Astrocyte of the cerebellum (primary cell): ENCODE measurements around the gene LGMN.
A peak's percentile ranks its signal among the peaks of the same experiment; 100 is the strongest.

Experiments
- DNase-seq: peaks from one replicate; pipeline ENCODE4 v3.0.0-alpha.2; 2011; ENCODE audit warnings: low read depth
- H3K4me3 ChIP-seq: 2 replicates; pipeline ENCODE4 v1.5.1; 2011; ENCODE audit warnings: mild to moderate bottlenecking, low read depth, low read length, moderate library complexity
- in situ Hi-C: cut with HindIII; loops from 2 replicates; pipeline ENCODE4 v1.10.0; 2017; ENCODE audit warnings: low sequenced_read_pairs
- TF ChIP-seq, protein P1 (sequence below): IDR thresholded peaks from 2 replicates; pipeline ENCODE4 v1.5.1; 2012; ENCODE audit warnings: low read length, low read depth, moderate library complexity, mild to moderate bottlenecking; ENCODE audit errors: missing control alignments

LGMN gene

DNA sequence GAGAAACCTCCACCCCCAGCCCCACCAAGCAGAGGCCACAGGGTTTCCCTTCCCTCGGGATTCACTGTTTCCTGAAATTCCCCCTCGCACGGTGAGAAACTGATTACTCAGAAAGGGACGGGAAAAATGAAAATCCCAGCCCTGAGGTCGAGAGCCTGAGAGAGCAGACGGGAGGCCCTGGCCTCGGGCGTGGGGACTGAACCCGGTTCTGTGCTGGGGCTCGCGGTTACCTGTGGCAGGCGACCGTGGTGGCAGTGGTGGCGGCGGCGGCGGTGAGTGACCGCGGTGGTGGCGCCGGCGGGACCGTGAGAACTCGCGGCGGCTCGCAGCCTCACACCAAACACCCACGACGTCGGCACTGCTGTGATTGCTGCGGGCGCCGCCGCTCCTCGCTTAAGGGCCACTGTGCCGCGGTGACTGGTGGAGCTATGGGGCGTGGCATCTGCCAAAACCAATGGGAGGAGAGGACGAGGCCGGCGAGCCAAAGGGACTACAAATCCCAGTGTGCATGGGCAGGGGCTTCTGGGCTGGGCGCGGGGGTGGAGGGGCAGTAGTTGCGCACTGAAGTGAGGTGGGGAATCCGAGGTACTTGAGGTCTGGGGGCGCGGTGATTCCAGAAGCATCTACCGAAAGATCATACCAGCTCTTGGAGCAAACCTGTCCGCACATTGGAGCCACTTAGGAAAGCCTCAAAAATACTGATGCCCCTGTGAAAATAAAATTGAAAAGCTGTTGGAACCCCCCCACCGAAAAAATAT is at the start of gene LGMN:
Gene LGMN, minus strand, starts transcription at position 369 of the 758 bp plus-strand sequence. CDS start 15,841 bp downstream, outside the sequence.
- peak; percentile 78 for DNase-seq
- H3K4me3 ChIP-seq, result peak within 1 kb of the TSS; percentile 77
- in situ Hi-C loops, result no loop called here
- TF ChIP-seq, protein P1, sequence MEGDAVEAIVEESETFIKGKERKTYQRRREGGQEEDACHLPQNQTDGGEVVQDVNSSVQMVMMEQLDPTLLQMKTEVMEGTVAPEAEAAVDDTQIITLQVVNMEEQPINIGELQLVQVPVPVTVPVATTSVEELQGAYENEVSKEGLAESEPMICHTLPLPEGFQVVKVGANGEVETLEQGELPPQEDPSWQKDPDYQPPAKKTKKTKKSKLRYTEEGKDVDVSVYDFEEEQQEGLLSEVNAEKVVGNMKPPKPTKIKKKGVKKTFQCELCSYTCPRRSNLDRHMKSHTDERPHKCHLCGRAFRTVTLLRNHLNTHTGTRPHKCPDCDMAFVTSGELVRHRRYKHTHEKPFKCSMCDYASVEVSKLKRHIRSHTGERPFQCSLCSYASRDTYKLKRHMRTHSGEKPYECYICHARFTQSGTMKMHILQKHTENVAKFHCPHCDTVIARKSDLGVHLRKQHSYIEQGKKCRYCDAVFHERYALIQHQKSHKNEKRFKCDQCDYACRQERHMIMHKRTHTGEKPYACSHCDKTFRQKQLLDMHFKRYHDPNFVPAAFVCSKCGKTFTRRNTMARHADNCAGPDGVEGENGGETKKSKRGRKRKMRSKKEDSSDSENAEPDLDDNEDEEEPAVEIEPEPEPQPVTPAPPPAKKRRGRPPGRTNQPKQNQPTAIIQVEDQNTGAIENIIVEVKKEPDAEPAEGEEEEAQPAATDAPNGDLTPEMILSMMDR, result no peak

DNA sequence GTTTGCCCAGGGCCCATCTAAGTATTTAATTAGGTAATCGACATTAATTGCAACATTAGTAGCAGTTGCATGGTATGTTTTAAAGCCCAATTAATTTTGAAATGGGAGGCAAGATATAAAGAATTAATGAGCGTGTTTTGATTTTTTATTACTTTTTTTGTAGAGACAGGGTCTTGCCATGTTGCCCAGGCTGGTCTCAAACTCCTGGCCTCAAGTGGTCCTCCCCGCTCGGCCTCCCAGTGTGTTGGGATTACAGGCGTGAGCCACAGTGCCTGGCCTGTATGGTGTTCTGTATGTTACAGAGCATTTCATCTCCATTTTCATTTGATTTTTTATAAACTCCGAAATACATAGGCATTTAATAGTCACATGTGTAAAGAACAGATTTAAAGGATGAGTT is 46.5 kb upstream of the LGMN start:
- TF ChIP-seq, protein P1, result no peak
- DNase-seq, result no peak
- H3K4me3 ChIP-seq, result peak overlapping the region; percentile 99
- in situ Hi-C loops, result no loop called here

DNA sequence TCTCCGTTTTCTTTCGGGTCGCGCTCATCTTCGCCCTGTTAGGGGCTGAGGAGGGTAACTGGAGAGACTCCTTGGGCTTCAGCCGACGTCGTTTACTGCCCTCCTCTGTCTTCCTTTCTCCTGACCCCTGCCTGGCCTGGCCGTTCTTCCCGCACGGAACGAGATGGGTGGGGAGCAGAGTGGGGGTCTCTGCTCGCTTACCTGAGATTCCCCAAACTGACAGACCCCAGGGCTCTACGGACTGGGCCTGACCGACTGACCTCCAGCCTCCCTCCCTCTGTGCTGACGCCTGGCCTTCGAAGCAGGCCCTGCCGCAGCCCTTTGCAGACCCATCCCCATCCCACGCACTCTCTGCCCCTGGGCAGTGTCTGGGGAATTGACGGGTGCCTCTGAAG is 46.1 kb upstream of the LGMN start:
- peak overlapping the region; percentile 99 for H3K4me3 ChIP-seq
- DNase-seq, result no peak
- in situ Hi-C loops, result no loop called here
- TF ChIP-seq, protein P1, result no peak

DNA sequence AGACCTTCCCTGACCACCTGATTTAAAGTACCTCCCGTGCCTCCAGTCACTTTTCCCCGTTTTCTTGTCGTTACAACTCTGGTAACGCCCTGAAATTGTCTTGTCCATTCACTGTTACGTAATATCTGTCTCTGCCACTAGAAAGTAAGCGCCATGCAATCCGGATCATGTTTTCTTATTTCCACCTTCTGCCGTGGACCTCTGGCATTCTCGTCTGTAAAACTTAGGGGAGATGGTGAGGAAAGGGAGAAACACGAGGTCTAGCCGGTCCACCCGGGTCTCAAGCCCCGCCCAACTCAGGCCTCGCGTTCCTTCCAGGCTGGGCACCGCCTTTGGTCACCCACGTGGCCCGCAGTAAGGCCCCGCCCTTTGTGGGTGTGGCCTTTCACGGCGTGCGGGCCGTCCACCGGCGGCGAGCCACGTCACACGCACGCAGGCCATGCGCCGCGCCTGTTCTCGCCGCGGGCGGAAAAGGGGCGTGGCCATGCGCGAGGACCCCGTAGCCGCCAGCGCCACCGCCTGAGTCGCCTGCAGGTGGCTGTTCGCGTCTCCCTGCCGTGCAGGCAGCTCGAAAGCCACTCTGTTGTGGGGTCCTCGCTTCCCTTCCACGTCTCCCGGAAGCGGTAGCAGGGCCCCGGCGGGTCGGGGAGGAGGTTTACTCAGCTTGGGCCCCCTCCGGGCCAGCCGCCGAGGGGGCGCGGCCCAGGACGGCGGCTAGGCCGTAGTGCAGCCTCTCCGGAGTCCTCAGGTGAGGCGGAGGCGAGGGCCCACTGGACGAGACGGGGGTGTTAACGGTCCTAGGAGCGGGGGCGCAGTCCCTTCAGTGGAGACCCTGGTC is 45.5 kb upstream of the LGMN start, which contains the start of gene GOLGA5:
Gene GOLGA5, plus strand, starts transcription at position 597 of the 838 bp plus-strand sequence. CDS start 3,133 bp downstream, outside the sequence.
- DNase-seq, result peak; percentile 97
- H3K4me3 ChIP-seq, result peak within 1 kb of the TSS; percentile 99
- in situ Hi-C loops, result no loop called here
- TF ChIP-seq, protein P1, result no peak

DNA sequence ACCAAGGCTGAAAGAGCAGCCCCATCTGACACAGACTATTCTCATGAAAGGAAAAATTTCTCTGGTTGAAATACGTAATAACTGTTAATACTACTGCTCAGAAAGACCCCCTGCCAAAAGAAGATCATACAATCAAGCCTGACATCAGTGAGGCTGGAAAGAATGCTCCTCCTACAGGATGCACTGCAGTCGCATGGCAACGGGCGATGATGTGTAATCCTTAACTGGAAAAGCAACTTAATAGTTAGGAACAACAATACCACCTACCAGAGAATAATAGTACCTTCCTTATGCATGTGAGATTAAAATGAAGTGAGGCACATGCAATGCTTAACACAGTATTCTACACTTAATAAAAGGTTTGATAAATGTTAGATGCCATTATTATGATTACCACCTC is 44.5 kb upstream of the LGMN start:
- H3K4me3 ChIP-seq, result no peak overlapping the region
- DNase-seq, result no peak
- TF ChIP-seq, protein P1, result no peak
- in situ Hi-C loops, result no loop called here

DNA sequence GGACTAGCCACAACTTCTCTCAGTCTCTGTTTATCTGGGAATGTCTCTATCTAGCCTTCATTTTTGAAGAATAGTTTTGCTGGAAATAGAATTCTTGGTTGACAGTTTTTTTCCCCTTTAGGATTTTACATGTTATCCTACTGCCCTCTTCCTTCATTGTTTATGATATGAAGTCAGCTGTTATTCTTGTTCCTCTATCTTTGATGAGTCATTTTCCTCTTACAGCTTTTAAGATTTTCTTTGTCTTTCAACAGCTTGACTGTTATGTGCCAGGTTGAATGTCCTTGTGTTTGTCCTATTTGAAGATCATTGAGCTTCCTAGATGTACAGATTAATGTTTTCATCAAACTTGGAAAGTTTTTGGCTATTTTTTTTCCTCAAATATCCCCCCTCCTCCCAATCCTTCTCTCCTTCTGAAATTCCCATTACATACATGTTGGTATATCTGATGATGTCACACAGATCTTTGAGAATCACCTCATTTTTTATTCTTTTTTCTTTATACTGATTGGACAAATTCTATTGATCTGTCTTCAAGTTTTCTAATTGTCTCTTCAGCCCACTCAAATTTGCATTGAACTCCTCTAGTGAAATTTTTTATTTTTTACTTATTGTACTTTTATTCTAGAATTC is 41.1 kb upstream of the LGMN start:
- no peak for DNase-seq
- no peak overlapping the region for H3K4me3 ChIP-seq
- TF ChIP-seq, protein P1, result no peak
- in situ Hi-C loops, result no loop called here
